GM21528 (cell line): ENCODE measurements around the gene GHITM.

ENCODE experiments used
- ATAC-seq: cut with Tn5 transposase; IDR thresholded peaks from one replicate; pipeline ENCODE4 v1.9.1; 2021; ENCODE audit warnings: mild to moderate bottlenecking, moderate library complexity; ENCODE audit not compliant: unreplicated experiment, low FRiP score

Gene GHITM

GRCh38 chr10:84196941-84197340, 57.6 kb downstream of the GHITM start:
- ATAC-seq, result no peak

- no peak for ATAC-seq
These were observed 58.3 kb downstream of the GHITM start for GRCh38 chr10:84197643-84198042.

- no peak for ATAC-seq
These were observed 59.1 kb downstream of the GHITM start for GRCh38 chr10:84198206-84198915.

GRCh38 chr10:84200537-84201243, 61.4 kb downstream of the GHITM start:
- no peak for ATAC-seq

- no peak for ATAC-seq
These were observed 61.9 kb downstream of the GHITM start for GRCh38 chr10:84201244-84201606.

GRCh38 chr10:84201682-84202081, 62.4 kb downstream of the GHITM start:
- ATAC-seq, result no peak

- ATAC-seq, result no peak
These were observed 63.0 kb downstream of the GHITM start for GRCh38 chr10:84202349-84202748.
